Liver (tissue), 9 donors: ENCODE results near the gene THUMPD2. TPM values are rescaled to one million over a fixed set of nuclear protein-coding genes. Genes with fewer than 3 reads are reported as not detected.

Experiments used
- DNase-seq: peaks from one replicate; pipeline ENCODE4 v3.0.0-alpha.2; 2017; ENCODE audit warnings: low spot score
- H3K27ac ChIP-seq, 2 donors: one replicate each; pipeline ENCODE4 v1.7.0; 2013; ENCODE audit warnings: inconsistent platforms in 2 of 2, low read length in 2 of 2, control low read depth in 1 of 2, low read depth in 1 of 2, mild to moderate bottlenecking in 1 of 2
- H3K27me3 ChIP-seq, 4 donors: one replicate each; pipeline versions ENCODE4 v1.6.1 to v1.7.0; 2013; ENCODE audit warnings: low read length in 3 of 4, inconsistent platforms in 1 of 4, mild to moderate bottlenecking in 1 of 4, moderate library complexity in 1 of 4; ENCODE audit not compliant: control insufficient read depth in 4 of 4, insufficient read depth in 4 of 4
- H3K36me3 ChIP-seq, 4 donors: one replicate each; pipeline versions ENCODE4 v1.6.1 to v1.7.0; 2013; ENCODE audit warnings: low read length in 3 of 4, mild to moderate bottlenecking in 3 of 4, low read depth in 1 of 4, moderate library complexity in 1 of 4; ENCODE audit not compliant: control insufficient read depth in 4 of 4, insufficient read depth in 3 of 4
- H3K4me1 ChIP-seq, 4 donors: one replicate each; pipeline versions ENCODE4 v1.6.1 to v1.7.0; 2013; ENCODE audit warnings: low read length in 3 of 4, mild to moderate bottlenecking in 3 of 4, moderate library complexity in 1 of 4; ENCODE audit not compliant: control insufficient read depth in 4 of 4, insufficient read depth in 4 of 4
- H3K4me3 ChIP-seq, 3 donors: one replicate each; pipeline versions ENCODE4 v1.6.1 to v1.7.0; 2013; ENCODE audit warnings: low read length in 3 of 3, control low read depth in 1 of 3, low read depth in 1 of 3, mild to moderate bottlenecking in 1 of 3
- H3K9ac ChIP-seq, 2 donors: one replicate each; pipeline ENCODE4 v1.7.0; 2013; ENCODE audit warnings: low read length in 2 of 2, mild to moderate bottlenecking in 2 of 2, moderate library complexity in 2 of 2, control low read depth in 1 of 2, low read depth in 1 of 2
- H3K9me3 ChIP-seq, 4 donors: one replicate each; pipeline versions ENCODE4 v1.6.1 to v1.7.0; 2013; ENCODE audit warnings: low read length in 3 of 4; ENCODE audit not compliant: control insufficient read depth in 4 of 4
- EGR1 ChIP-seq, 2 donors: IDR thresholded peaks; 2 replicates each; pipeline ENCODE4 v1.6.1; 2016 to 2018; ENCODE audit warnings: antibody characterized with exemption in 2 of 2, low read depth in 2 of 2
- FOXA1 ChIP-seq: IDR thresholded peaks from 2 replicates; pipeline ENCODE4 v1.6.1; 2016; ENCODE audit warnings: antibody characterized with exemption
- FOXA2 ChIP-seq: IDR thresholded peaks from 2 replicates; pipeline ENCODE4 v1.6.1; 2016; ENCODE audit warnings: antibody characterized with exemption
- HNF4A ChIP-seq, 2 donors: conservative IDR thresholded peaks; 2 replicates each; pipeline ENCODE4 v1.6.1; 2016; ENCODE audit warnings: antibody characterized with exemption in 2 of 2, mild to moderate bottlenecking in 2 of 2
- HNF4G ChIP-seq: IDR thresholded peaks from 2 replicates; pipeline ENCODE4 v1.6.1; 2016; ENCODE audit warnings: antibody characterized with exemption
- JUND ChIP-seq, 2 donors: IDR thresholded peaks; 2 replicates each; pipeline ENCODE4 v1.6.1; 2016; ENCODE audit warnings: antibody characterized with exemption in 2 of 2
- NR2F2 ChIP-seq: IDR thresholded peaks from 2 replicates; pipeline ENCODE4 v1.6.1; 2016; ENCODE audit warnings: antibody characterized with exemption
- RAD21 ChIP-seq, 2 donors: IDR thresholded peaks; 2 replicates each; pipeline ENCODE4 v1.6.1; 2016; ENCODE audit warnings: antibody characterized with exemption in 2 of 2, mild to moderate bottlenecking in 2 of 2
- RXRA ChIP-seq, 2 donors: IDR thresholded peaks; 2 replicates each; pipeline ENCODE4 v1.6.1; 2017 to 2018; ENCODE audit warnings: antibody characterized with exemption in 2 of 2, mild to moderate bottlenecking in 1 of 2
- TAF1 ChIP-seq: conservative IDR thresholded peaks from 2 replicates; pipeline ENCODE4 v1.6.1; 2016; ENCODE audit warnings: antibody characterized with exemption, mild to moderate bottlenecking
- YY1 ChIP-seq: IDR thresholded peaks from 2 replicates; pipeline ENCODE4 v1.6.1; 2016; ENCODE audit warnings: antibody characterized with exemption, mild to moderate bottlenecking
- WGBS: extraction: QIAGEN DNeasy Blood & Tissue Kit; methylation state at CpG from one replicate; pipeline ENCODE4 v1.1.7; 2013; 5-methylcytosine and 5-hydroxymethylcytosine counted together
- polyA plus RNA-seq, 2 donors: library from polyadenylated mRNA; stranded (reverse) in 1 of 2; unstranded in 1 of 2; fragments of 200-250 nt in 1 of 2; fragments of >200 nt in 1 of 2; fragmentation: Nextera tagmentation in 1 of 2; extraction: Ambion mirVana in 1 of 2; gene quantifications; one replicate each; pipeline versions ENCODE4 v1.2.1 to v1.2.3, GENCODE V29; 2013 to 2015
- total RNA-seq, 2 donors: library from RNA; depleted of rRNA; stranded (reverse); fragments of >200 nt; gene quantifications; one replicate each; pipeline ENCODE4 v1.2.3, GENCODE V29; 2014
- TF ChIP-seq, protein P1 (sequence below): fragments of 150-350 bp; IDR thresholded peaks from 2 replicates; pipeline ENCODE4 v1.5.1; 2017; ENCODE audit warnings: improper control_type of control experiment, low read depth, low read length; ENCODE audit not compliant: missing input control
- TF ChIP-seq, protein P2 (sequence below): IDR thresholded peaks from 2 replicates; pipeline ENCODE4 v1.6.1; 2016; ENCODE audit warnings: antibody characterized with exemption
- TF ChIP-seq, protein P3 (sequence below): IDR thresholded peaks from 2 replicates; pipeline ENCODE4 v1.6.1; 2016; ENCODE audit warnings: antibody characterized with exemption, mild to moderate bottlenecking
- donor health status: healthy.
- donor health status: healthy.
- donor health status: healthy.
- donor health status: healthy.
- donor health status: healthy.

Gene THUMPD2
- total and polyA plus RNA-seq, 4 donors, result 2.2 to 5.9 (median 5.0) TPM

DNA sequence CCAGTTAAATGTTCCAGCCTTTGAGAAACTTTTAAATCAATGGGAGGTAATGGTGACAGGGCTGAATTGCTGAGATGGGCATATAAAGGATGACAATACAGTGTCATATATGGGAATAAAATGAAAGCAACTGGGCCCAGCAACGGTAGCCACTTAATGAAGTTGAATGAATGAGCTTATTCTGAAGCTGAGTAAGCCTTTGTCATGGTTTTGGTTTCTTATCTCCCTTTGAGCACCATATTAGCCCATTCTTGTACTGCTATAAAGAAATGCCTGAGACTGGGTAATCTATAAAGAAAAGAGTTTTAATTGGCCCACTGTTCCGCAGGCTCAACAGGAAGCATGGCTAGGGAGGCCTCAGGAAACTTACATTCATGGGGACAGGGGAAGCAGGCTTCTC lies 3.5 kb upstream of the THUMPD2 start (continued):
- TF ChIP-seq HNF4A (conservative IDR thresholded peaks at IDR 0.05), result no peak

DNA sequence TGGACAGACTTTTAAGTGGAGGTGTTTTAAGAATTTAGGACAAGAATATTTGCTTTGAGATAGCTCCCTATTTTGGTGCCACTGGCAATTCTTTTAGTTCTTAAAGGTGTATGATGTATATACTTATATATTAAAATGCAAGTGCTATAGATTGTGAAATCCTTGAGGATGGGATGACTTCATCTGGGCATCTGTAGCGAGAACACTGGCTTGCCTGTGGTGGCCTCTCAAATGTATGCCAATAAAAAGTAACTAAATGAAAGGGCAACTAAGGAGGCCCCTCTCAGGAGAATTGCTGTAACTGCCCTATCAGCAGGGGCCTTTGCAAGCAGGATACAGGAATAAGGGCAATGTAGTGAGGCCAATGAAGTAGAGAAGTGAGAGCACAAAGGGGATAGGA lies 2.6 kb upstream of the THUMPD2 start:
- DNase-seq, result no peak
- TF ChIP-seq, protein P1, sequence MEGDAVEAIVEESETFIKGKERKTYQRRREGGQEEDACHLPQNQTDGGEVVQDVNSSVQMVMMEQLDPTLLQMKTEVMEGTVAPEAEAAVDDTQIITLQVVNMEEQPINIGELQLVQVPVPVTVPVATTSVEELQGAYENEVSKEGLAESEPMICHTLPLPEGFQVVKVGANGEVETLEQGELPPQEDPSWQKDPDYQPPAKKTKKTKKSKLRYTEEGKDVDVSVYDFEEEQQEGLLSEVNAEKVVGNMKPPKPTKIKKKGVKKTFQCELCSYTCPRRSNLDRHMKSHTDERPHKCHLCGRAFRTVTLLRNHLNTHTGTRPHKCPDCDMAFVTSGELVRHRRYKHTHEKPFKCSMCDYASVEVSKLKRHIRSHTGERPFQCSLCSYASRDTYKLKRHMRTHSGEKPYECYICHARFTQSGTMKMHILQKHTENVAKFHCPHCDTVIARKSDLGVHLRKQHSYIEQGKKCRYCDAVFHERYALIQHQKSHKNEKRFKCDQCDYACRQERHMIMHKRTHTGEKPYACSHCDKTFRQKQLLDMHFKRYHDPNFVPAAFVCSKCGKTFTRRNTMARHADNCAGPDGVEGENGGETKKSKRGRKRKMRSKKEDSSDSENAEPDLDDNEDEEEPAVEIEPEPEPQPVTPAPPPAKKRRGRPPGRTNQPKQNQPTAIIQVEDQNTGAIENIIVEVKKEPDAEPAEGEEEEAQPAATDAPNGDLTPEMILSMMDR, result no peak
- TF ChIP-seq NR2F2, result no peak
- no peak for TF ChIP-seq FOXA2
- no peak for TF ChIP-seq TAF1
- Histone ChIP-seq H3K4me1 (peaks cover 0 to 5% (median 2%) of the 10 kb centered on the region in 4 donors), H3K9ac (no peak overlapping the region), H3K27ac (no peak overlapping the region), H3K36me3 (no peaks in the 10 kb centered on the region), H3K4me3 (no peak overlapping the region), H3K27me3 (no peaks in the 10 kb centered on the region), H3K9me3 (peaks cover 0 to 2% (median 0%) of the 10 kb centered on the region in 4 donors)
- 92% methylated on average over 1 of the region's 1 CpG for WGBS

DNA sequence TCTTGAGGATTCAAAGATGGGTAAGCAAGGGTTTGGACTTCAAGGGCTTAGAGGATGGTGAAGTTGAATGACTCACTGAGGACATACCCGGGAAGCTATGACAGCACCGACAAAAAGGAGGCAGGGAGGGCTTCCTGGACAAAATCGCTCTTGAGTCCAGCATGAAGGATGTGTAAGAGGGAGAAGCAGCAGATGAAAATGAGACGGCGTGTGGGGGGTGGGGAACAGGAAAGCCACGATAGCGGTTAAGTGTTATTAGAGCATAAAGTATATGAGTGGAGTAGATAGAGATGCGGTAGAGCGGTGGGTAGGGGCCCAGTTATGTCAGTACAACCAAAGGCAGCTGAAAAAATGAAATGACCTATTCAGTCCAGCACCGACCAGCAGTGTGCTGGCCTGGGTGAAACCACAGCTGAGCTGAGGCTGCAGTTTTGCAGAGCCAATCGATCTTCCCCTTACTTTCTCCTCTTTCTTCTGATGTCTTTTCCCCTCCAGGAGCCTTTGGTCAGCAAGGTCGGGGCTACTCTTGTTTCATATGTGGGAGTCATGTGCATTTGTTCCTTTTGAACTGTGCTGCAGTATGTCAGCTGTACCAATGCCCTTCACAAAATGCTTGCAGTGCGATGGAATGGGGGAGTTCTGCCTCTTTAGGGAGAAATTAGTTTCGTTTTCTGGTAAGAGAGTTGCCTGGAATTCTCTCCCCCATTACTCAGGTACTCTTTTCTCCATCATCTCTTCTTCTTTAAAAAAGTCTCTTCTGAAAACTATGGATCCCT lies 2.0 kb upstream of the THUMPD2 start:
- no peak overlapping the region for H3K9ac ChIP-seq
- WGBS, result 73% methylated on average over 14 of the region's 14 CpGs
- no peaks in the 10 kb centered on the region for H3K36me3 ChIP-seq
- TF ChIP-seq FOXA1, result no peak
- H3K27me3 ChIP-seq, result no peaks in the 10 kb centered on the region
- no peak overlapping the region for H3K27ac ChIP-seq
- no peak for DNase-seq
- H3K4me3 ChIP-seq, result no peak overlapping the region
- peaks cover 0 to 5% (median 2%) of the 10 kb centered on the region in 4 donors for H3K4me1 ChIP-seq
- peaks cover 0 to 2% (median 0%) of the 10 kb centered on the region in 4 donors for H3K9me3 ChIP-seq

DNA sequence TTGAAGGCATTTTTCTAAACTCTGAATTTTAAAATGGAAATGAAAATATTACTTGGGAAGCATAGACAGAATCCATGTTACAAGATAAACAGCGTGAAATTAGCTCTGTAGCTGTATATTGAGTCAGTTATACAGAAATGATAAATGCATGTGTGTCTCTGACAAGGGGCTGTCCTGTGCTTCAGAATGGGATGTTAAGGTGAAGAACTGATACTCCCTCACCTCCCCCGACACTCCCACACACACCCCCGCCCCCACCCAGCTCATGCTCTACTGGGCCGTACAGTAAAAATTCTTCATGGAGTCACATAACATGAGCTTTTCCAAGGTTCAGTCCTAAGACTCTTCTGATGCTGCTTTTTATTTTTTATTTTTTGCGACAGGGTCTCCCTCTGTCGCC lies 869 bp upstream of the THUMPD2 start:
- Histone ChIP-seq H3K4me1 (peaks cover 0 to 5% (median 2%) of the 10 kb centered on the region in 4 donors), H3K27ac (no peak overlapping the region), H3K27me3 (no peaks in the 10 kb centered on the region), H3K9ac (no peak overlapping the region), H3K9me3 (no peaks in the 10 kb centered on the region), H3K36me3 (no peaks in the 10 kb centered on the region), H3K4me3 (peak overlapping the region in 1 of 3 donors; percentile 82)
- TF ChIP-seq, protein P2, sequence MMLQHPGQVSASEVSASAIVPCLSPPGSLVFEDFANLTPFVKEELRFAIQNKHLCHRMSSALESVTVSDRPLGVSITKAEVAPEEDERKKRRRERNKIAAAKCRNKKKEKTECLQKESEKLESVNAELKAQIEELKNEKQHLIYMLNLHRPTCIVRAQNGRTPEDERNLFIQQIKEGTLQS, result no peak
- TF ChIP-seq YY1, result no peak
- 93% methylated on average over 6 of the region's 6 CpGs for WGBS
- no peak for DNase-seq

DNA sequence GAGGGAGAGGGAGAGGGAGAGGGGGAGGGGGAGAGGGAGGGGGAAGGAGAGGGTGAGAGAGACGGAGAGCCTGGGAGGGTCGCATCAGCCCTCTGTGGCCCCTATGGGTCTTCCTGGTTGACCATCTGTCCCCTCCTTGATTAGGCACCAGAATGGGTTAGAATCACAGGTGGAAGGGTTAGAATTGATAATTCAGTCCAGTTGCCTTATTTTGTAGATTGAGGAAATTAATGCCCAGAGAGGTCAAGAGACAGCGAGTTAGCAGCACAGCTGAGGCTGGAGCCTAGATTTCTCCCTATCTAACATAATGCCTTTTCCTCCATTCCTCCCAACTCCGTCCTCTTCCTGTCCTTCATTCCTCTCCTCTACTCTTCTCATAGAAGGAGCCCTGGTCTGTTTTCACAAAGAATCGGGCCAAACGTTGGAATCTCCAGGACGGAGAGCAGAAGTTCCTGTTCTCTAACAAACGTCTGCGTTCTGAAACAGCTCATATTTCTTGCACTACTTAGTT lies 338 bp upstream of the THUMPD2 start:
- Histone ChIP-seq H3K27ac (peak overlapping the region in 1 of 2 donors; percentile 71), H3K9ac (no peak overlapping the region), H3K4me1 (peaks cover 0 to 5% (median 2%) of the 10 kb centered on the region in 4 donors), H3K36me3 (no peaks in the 10 kb centered on the region), H3K27me3 (no peaks in the 10 kb centered on the region), H3K9me3 (no peaks in the 10 kb centered on the region), H3K4me3 (peak overlapping the region; percentile 79 to 85 (median 82))
- 46% methylated on average over 9 of the region's 9 CpGs for WGBS
- no peak for DNase-seq
- TF ChIP-seq YY1, result no peak
- no peak for TF ChIP-seq FOXA2
- no peak for TF ChIP-seq HNF4A (conservative IDR thresholded peaks at IDR 0.05)
- TF ChIP-seq RAD21 (IDR thresholded peaks at IDR 0.05), result no peak
- TF ChIP-seq FOXA1, result no peak
- no peak for TF ChIP-seq JUND (IDR thresholded peaks at IDR 0.05)
- no peak for TF ChIP-seq RXRA (IDR thresholded peaks at IDR 0.05)
- TF ChIP-seq HNF4G, result no peak
- TF ChIP-seq NR2F2, result no peak
- TF ChIP-seq, protein P2, result no peak
- TF ChIP-seq EGR1 (IDR thresholded peaks at IDR 0.05; ENCODE audit: low read depth in 2 of 2), result no peak
- TF ChIP-seq, protein P3, sequence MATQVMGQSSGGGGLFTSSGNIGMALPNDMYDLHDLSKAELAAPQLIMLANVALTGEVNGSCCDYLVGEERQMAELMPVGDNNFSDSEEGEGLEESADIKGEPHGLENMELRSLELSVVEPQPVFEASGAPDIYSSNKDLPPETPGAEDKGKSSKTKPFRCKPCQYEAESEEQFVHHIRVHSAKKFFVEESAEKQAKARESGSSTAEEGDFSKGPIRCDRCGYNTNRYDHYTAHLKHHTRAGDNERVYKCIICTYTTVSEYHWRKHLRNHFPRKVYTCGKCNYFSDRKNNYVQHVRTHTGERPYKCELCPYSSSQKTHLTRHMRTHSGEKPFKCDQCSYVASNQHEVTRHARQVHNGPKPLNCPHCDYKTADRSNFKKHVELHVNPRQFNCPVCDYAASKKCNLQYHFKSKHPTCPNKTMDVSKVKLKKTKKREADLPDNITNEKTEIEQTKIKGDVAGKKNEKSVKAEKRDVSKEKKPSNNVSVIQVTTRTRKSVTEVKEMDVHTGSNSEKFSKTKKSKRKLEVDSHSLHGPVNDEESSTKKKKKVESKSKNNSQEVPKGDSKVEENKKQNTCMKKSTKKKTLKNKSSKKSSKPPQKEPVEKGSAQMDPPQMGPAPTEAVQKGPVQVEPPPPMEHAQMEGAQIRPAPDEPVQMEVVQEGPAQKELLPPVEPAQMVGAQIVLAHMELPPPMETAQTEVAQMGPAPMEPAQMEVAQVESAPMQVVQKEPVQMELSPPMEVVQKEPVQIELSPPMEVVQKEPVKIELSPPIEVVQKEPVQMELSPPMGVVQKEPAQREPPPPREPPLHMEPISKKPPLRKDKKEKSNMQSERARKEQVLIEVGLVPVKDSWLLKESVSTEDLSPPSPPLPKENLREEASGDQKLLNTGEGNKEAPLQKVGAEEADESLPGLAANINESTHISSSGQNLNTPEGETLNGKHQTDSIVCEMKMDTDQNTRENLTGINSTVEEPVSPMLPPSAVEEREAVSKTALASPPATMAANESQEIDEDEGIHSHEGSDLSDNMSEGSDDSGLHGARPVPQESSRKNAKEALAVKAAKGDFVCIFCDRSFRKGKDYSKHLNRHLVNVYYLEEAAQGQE, result no peak
